Measurements from ENCODE around the gene DMKN. TPM values are rescaled to one million over a fixed set of nuclear protein-coding genes. Genes with fewer than 3 reads are reported as not detected.
A peak's percentile ranks its signal among the peaks of the same experiment; 100 is the strongest.

The DMKN gene
- total and polyA plus RNA-seq, 2 of the 8 experiments (the other 6 are each of a cell fraction or from before 2014, with no cell fraction given) = 290 to 330 TPM

DNA sequence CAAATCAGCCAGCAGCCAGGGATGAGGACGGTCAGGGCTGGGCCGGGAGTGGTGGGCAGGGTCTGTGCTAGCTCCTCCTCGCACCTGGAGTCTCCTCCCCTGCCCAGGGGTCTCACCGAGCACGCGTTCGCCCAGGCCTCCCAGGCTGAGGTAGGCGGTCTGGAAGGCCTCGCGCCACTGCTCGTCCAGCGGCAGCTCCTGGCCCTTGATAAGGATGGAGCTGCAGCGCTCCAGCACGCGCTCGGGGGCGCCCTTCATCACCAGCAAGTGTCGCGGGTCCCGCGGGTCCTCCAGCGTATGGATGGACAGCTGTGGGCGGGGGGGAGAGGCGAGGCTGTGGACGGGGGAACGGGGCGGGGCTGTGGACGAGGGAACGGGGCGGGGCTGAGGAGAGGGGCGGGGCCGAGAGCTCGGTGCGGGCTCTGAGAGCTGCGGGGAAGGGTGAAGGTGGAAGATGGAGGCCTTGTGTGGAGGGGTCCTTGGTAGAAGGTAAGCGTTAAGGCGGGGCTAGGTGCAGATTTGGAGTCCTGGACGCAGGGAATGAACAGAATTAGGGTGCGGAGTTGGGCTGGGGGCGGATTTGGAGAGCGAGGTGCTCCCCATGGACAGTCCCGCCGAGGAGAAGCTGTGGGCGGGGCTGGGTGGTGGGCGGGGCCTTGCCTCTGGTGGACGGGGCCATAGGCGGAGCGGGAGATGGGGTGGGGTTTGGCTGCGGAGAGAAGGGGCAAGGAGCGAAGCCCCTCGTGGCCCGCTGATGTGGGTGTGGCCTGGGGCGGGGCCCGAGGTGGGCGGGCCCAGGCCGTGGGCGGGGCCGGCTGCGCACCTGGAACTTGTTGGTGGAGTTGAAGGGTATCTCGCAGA, 44.3 kb upstream of the DMKN start:
- no peak overlapping the region for H3K23ac ChIP-seq (ENCODE audit: insufficient read length)
- H3K79me1 ChIP-seq (ENCODE audit: low read depth, low read length) = no peaks in the 10 kb centered on the region
- H3K27me3 ChIP-seq (replicated peaks in 1 of 4; ENCODE audit: control insufficient read depth in 3 of 4, extremely low read depth in 1 of 4, insufficient read depth in 3 of 4, low read length in 3 of 4) = peaks cover 0 to 16% (median 12%) of the 10 kb centered on the region in 4 experiments; a peak in 5 of 7 replicates
- H2BK15ac ChIP-seq (ENCODE audit: low read length) = peak overlapping the region; percentile 77; the same call in 1 of the 2 replicates
- ChIA-PET POLR2A (ENCODE audit: partially characterized antibody) (interaction anchor here (0.6 to 3.2 kb wide), 11 partner anchors 14 to 207 kb away, joined by 3 to 9 read pairs (median 5); partner anchors contain the start of genes COX6B1, ETV2 and HAUS5), CTCF (ENCODE audit: partially characterized antibody) (interaction anchor here (1.0 to 7.7 kb wide), 14 partner anchors 10 to 156 kb away, joined by 3 to 90 read pairs (median 6); partner anchors contain the start of genes HAUS5 and PMIS2)
- H3K27ac ChIP-seq (ENCODE audit: low read depth, low read length) = no peak overlapping the region
- peak overlapping the region in 2 of 4 experiments; percentile 47 to 48; a peak in 3 of 7 replicates for H3K9ac ChIP-seq (replicated peaks in 1 of 4; ENCODE audit: extremely low read depth in 1 of 4, low read depth in 3 of 4, low read length in 3 of 4)
- FAIRE-seq (peak; percentile 92), DNase-seq (ENCODE audit: low read depth in 1 of 2, low spot score in 2 of 2) (peak; percentile 86 to 99)
- peaks cover 0 to 6% (median 4%) of the 10 kb centered on the region in 4 experiments; a peak in 3 of 7 replicates for H3K4me1 ChIP-seq (replicated peaks in 1 of 4; ENCODE audit: control insufficient read depth in 3 of 4, insufficient read depth in 4 of 4, low read length in 3 of 4)
- H4K5ac ChIP-seq (ENCODE audit: insufficient read length, low read depth, low read length) = peak overlapping the region; percentile 91
- H4K20me1 ChIP-seq (replicated peaks in 1 of 2; ENCODE audit: control insufficient read depth in 1 of 2, insufficient read depth in 2 of 2, low read length in 2 of 2) = peaks cover 7 to 8% of the 10 kb centered on the region in 2 experiments
- peak overlapping the region; percentile 47; the same call in 1 of the 2 replicates for H2BK5ac ChIP-seq (ENCODE audit: low read depth, low read length)
- no peak overlapping the region for H2BK12ac ChIP-seq (ENCODE audit: low read depth, low read length)
- H3K14ac ChIP-seq (ENCODE audit: insufficient read length) = no peak overlapping the region
- no peaks in the 10 kb centered on the region for H3K36me3 ChIP-seq (ENCODE audit: control insufficient read depth in 2 of 4, insufficient read depth in 4 of 4, low read length in 3 of 4)
- peak overlapping the region; percentile 42 for H3K56ac ChIP-seq (replicated peaks; ENCODE audit: insufficient read length, low read depth, low read length)
- H3K23me2 ChIP-seq (ENCODE audit: low read depth, low read length) = peaks cover 4% of the 10 kb centered on the region; the same call in 1 of the 2 replicates
- no peak overlapping the region for H3K4ac ChIP-seq (replicated peaks; ENCODE audit: insufficient read length, low read depth, low read length)
- H2BK20ac ChIP-seq (ENCODE audit: low read length) = no peak overlapping the region
- H3K79me2 ChIP-seq (ENCODE audit: control insufficient read depth in 1 of 2, insufficient read depth in 2 of 2, low read length in 2 of 2) = no peaks in the 10 kb centered on the region
- peak overlapping the region; percentile 52 to 65 (median 62) for H3K4me3 ChIP-seq (ENCODE audit: extremely low read depth in 1 of 4, insufficient read depth in 2 of 4, low read depth in 3 of 4, low read length in 4 of 4)
- no peaks in the 10 kb centered on the region; a peak in 1 of 4 replicates for H3K9me3 ChIP-seq (ENCODE audit: insufficient read depth in 2 of 2, low read depth in 1 of 2, low read length in 1 of 2)
- no peak overlapping the region for H2BK120ac ChIP-seq (replicated peaks; ENCODE audit: low read depth, low read length)
- H4K8ac ChIP-seq (ENCODE audit: extremely low read depth, insufficient read depth, low read length) = peak overlapping the region; percentile 48; the same call in 1 of the 2 replicates
- H3K18ac ChIP-seq (ENCODE audit: extremely low read depth, low read length) = no peak overlapping the region
- no peak overlapping the region for H4K91ac ChIP-seq (replicated peaks; ENCODE audit: insufficient read length, low read length)
- peak overlapping the region; percentile 96; the same call in 1 of the 2 replicates for H2AFZ ChIP-seq (ENCODE audit: low read length)
- H2AK5ac ChIP-seq (ENCODE audit: low read depth, low read length) = no peak overlapping the region
- 1% methylated on average over 23 of the region's 60 CpGs; no CpG with 5 or more reads in 1 of the 2 experiments for WGBS, 2 experiments (ENCODE audit: extremely low coverage in 1 of 2, insufficient coverage in 1 of 2, insufficient read length in 1 of 2, insufficient replicate concordance in 2 of 2, low coverage in 1 of 2, low lambda C conversion rate in 2 of 2, missing lambda C conversion rate in 1 of 2)
- H3K4me2 ChIP-seq (ENCODE audit: insufficient read depth in 1 of 2, low read depth in 2 of 2, low read length in 2 of 2) = peak overlapping the region; percentile 42 to 92
- peak; percentile 34; the same call in 1 of the 2 replicates for TF ChIP-seq NRF1 (IDR thresholded peaks at IDR 0.05; ENCODE audit: low read depth, low read length)
- no peak for TF ChIP-seq TEAD4 (IDR thresholded peaks at IDR 0.05; ENCODE audit: low read depth, low read length)
- 0 out of 2 replicates have a peak, but pooled peaks have one; percentile 40 for TF ChIP-seq TAF1 (IDR thresholded peaks at IDR 0.05; ENCODE audit: low read depth, low read length)
- no peak for TF ChIP-seq BCL11A (IDR thresholded peaks at IDR 0.05; ENCODE audit: low read depth in 2 of 2, low read length in 2 of 2)
- TF ChIP-seq PHF8 (conservative IDR thresholded peaks at IDR 0.05; ENCODE audit: low read depth, low read length) = peak; percentile 75
- TF ChIP-seq ATF3 (IDR thresholded peaks at IDR 0.05; ENCODE audit: insufficient read depth, low read depth, low read length) = no peak
- TF ChIP-seq SUZ12 (IDR thresholded peaks at IDR 0.05; ENCODE audit: low read length) = no peak
- TF ChIP-seq EGR1 (IDR thresholded peaks at IDR 0.05; ENCODE audit: borderline replicate concordance, low read depth, low read length) = no peak
- peak in 1 of 2 experiments; percentile 65; a peak in 1 of 3 replicates for TF ChIP-seq POLR2A (IDR thresholded peaks at IDR 0.05; ENCODE audit: control extremely low read depth in 1 of 2, low read depth in 2 of 2, low read length in 2 of 2)
- peak; percentile 72; the same call in 1 of the 2 replicates for TF ChIP-seq SP1 (IDR thresholded peaks at IDR 0.05; ENCODE audit: low read depth, low read length)
- TF ChIP-seq CHD2 (IDR thresholded peaks at IDR 0.05; ENCODE audit: low read length) = no peak; the same call in 1 of the 2 replicates

Measured in H1 (cell line).